T-helper 17 cell (primary cell): Measurements from ENCODE around the gene PF4V1. TPM values are rescaled to one million over a fixed set of nuclear protein-coding genes. Genes with fewer than 3 reads are reported as not detected.

Source experiments
- total RNA-seq, 4 donors: library from RNA in 2 of 4; stranded (reverse) in 2 of 4; gene quantifications; one replicate each; pipeline ENCODE4 v1.2.3 and lab custom pipeline; 2022 to 2026

The PF4V1 gene
- total RNA-seq, 2 donors from 2014 or later = 67.9 TPM; not detected in 1

Other genes with a start within 250 kb of the PF4V1 start
- 1 to 10 TPM; 1.4 to 1.7 TPM for gene RASSF6, start 232.9 kb upstream of the PF4V1 start, total RNA-seq
- 10 to 100 TPM; 16.2 to 41.3 TPM for gene CXCL8, start 112.7 kb upstream of the PF4V1 start, total RNA-seq
- gene CXCL6, start 16.6 kb upstream of the PF4V1 start, total RNA-seq = not detected
- under 1 TPM in 1 of 2 donors, not detected in 1; 0.31 TPM for gene CXCL1, start 16.1 kb downstream of the PF4V1 start, total RNA-seq
- gene PF4, start 128.7 kb downstream of the PF4V1 start, total RNA-seq = 100 to 1,000 TPM in 1 of 2 donors, 10 to 100 TPM in 1; 13.2 to 265 TPM
- gene PPBP, start 134.9 kb downstream of the PF4V1 start, total RNA-seq = 1,000 to 10,000 TPM in 1 of 2 donors, 10 to 100 TPM in 1; 58.0 to 1,001 TPM
- gene CXCL5, start 145.4 kb downstream of the PF4V1 start, total RNA-seq = 10 to 100 TPM in 1 of 2 donors, under 1 TPM in 1; 0.25 to 18.5 TPM
- 1 to 10 TPM; 1.3 to 1.5 TPM for gene CXCL3, start 185.4 kb downstream of the PF4V1 start, total RNA-seq
- 1 to 10 TPM; 2.8 to 8.8 TPM for gene CXCL2, start 245.9 kb downstream of the PF4V1 start, total RNA-seq